ENCODE results near the gene SLC35F1. TPM values are rescaled to one million over a fixed set of nuclear protein-coding genes. Genes with fewer than 3 reads are reported as not detected.

SLC35F1 gene
- total and polyA plus RNA-seq, 8 donors, result 0.18 to 4.0 (median 3.4) TPM

DNA sequence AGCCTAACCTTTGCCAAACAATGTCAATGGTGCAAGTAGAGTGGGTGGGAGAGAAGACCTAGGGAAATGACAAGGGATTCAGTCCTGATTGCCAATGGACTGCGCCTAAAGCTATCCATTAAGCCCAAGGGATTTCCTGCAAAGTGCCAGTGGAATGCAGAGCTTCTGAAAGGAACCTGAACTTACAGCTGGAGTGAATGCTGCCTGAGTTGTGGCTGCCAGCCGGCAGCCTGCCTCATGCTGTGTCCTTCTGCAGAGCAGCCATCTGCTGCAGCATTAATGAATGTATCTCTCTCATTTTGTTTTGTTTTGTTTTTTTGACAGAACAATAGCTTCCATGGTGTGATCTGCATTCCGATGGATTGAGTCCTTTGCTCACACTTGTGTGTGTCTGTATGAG, 44.7 kb downstream of the SLC35F1 start:
- DNase-seq, result no peak
- H3K9me3 ChIP-seq, result no peaks in the 10 kb centered on the region
- intact Hi-C loops (cut with DNase I), result no loop called here

DNA sequence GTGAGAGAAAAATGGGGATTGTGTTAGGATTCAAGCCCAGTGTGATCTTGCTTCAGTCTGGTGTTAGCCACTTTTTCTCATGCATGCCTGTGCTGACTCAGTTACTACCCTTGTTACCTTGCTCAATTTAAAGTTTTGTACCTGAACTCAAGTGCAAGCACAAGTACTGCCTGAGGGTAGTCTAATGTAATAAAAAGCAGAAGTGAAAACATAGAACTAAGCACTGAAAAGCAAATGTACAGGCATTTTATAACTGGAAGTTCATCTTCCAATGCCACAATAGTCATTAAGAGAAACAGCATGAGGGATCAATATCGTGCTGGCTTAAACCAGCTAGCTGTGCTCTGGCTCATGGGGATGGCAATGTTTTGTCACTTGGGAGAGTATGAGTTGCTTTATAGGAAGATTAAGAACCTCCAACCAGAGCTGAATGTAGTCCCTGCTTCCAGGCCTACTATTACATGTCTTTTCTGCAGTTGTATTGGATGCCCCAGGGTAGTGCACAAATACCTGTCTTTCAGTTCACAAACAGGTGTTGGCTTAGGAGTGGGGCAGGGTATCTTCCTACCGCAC, 48.7 kb downstream of the SLC35F1 start:
- H3K36me3 ChIP-seq, result no peaks in the 10 kb centered on the region
- TF ChIP-seq, protein P1, sequence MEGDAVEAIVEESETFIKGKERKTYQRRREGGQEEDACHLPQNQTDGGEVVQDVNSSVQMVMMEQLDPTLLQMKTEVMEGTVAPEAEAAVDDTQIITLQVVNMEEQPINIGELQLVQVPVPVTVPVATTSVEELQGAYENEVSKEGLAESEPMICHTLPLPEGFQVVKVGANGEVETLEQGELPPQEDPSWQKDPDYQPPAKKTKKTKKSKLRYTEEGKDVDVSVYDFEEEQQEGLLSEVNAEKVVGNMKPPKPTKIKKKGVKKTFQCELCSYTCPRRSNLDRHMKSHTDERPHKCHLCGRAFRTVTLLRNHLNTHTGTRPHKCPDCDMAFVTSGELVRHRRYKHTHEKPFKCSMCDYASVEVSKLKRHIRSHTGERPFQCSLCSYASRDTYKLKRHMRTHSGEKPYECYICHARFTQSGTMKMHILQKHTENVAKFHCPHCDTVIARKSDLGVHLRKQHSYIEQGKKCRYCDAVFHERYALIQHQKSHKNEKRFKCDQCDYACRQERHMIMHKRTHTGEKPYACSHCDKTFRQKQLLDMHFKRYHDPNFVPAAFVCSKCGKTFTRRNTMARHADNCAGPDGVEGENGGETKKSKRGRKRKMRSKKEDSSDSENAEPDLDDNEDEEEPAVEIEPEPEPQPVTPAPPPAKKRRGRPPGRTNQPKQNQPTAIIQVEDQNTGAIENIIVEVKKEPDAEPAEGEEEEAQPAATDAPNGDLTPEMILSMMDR (IDR thresholded peaks at IDR 0.05), result no peak
- intact Hi-C loops (cut with DNase I), result no loop called here
- no peaks in the 10 kb centered on the region for H3K9me3 ChIP-seq
- no peaks in the 10 kb centered on the region for H3K4me1 ChIP-seq
- no peaks in the 10 kb centered on the region for H3K27me3 ChIP-seq
- DNase-seq, result no peak
- no peak overlapping the region for H3K27ac ChIP-seq
- no peak overlapping the region for H3K4me3 ChIP-seq
- no peak for ATAC-seq

More for the DNA sequence above, 44.7 kb downstream of the SLC35F1 start:
- Histone ChIP-seq H3K4me3 (no peak overlapping the region), H3K27ac (no peak overlapping the region), H3K27me3 (no peaks in the 10 kb centered on the region), H3K4me1 (no peaks in the 10 kb centered on the region), H3K36me3 (no peaks in the 10 kb centered on the region)
- TF ChIP-seq, protein P1 (IDR thresholded peaks at IDR 0.05), result no peak
- no peak for ATAC-seq

DNA sequence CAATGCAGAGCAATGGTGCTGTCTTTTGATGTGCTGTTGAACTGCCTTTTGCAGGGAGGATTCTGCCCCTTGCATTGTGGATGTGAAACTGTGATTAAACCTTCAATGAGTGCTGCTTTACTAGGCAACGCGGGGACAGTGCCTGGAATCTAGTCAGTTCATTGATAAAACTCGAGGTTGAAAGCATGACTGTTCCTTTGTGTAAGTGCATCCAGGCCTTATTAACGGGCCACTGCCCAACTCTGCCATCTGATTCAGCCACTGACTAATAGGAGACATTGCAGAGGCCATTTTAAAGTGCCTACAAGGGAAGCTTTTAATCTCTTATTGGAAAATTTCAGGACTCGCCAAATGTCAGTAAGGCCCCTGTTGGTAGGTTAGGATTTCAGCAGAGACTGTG, 49.3 kb downstream of the SLC35F1 start:
- Histone ChIP-seq H3K4me3 (no peak overlapping the region), H3K4me1 (no peaks in the 10 kb centered on the region), H3K36me3 (no peaks in the 10 kb centered on the region), H3K27me3 (no peaks in the 10 kb centered on the region), H3K27ac (no peak overlapping the region), H3K9me3 (no peaks in the 10 kb centered on the region)
- intact Hi-C loops (cut with DNase I), result no loop called here
- TF ChIP-seq, protein P1 (IDR thresholded peaks at IDR 0.05), result no peak
- no peak for DNase-seq
- ATAC-seq, result no peak

DNA sequence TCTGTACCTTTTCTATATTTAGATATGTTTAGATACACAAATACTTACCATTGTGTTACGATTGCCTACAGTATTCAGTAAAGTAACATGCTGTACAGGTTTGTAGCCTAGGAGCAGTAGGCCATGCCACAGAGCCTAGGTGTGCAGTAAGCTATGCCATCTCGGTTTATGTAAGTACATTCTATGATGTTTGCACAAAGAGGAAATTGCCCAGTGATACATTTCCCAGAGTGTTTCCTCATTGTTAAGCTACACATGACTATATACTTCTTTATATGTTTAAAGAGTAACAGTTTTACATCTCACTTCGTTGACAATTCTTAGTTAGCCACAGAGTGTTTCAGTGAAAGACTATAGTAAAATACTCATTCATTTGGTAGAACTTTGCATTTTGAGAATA, 51.5 kb downstream of the SLC35F1 start:
- intact Hi-C loops (cut with DNase I), result no loop called here
- no peak for ATAC-seq
- Histone ChIP-seq H3K36me3 (no peaks in the 10 kb centered on the region), H3K27ac (no peak overlapping the region), H3K4me3 (no peak overlapping the region), H3K4me1 (no peaks in the 10 kb centered on the region), H3K27me3 (no peaks in the 10 kb centered on the region), H3K9me3 (no peaks in the 10 kb centered on the region)
- TF ChIP-seq, protein P1 (IDR thresholded peaks at IDR 0.05), result no peak
- DNase-seq, result no peak

DNA sequence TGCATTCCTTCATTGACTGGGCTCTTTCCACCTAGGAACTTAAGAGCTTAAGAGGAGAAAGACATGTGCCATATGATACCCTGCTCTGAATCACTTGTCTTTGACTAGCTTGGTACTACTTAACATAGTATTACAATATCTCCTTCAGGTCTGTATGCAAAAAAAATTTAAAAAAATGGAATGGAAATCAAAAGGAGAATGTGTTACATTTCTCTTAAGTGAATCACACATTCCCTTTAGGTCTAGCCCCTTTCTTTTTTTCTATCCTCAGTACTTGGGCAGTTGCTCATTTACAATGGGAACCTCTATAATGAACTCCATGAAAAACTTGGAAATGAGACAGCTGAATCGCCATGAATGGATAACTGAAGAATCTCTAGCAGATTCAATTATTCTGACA, 53.8 kb downstream of the SLC35F1 start:
- Histone ChIP-seq H3K27me3 (no peaks in the 10 kb centered on the region), H3K27ac (no peak overlapping the region), H3K36me3 (no peaks in the 10 kb centered on the region), H3K9me3 (peaks cover 0 to 18% of the 10 kb centered on the region in 2 donors), H3K4me3 (no peak overlapping the region), H3K4me1 (no peaks in the 10 kb centered on the region)
- ATAC-seq (no peak), DNase-seq (no peak)
- TF ChIP-seq, protein P1 (IDR thresholded peaks at IDR 0.05), result no peak
- intact Hi-C loops (cut with DNase I), result no loop called here
